Measurements from ENCODE around the gene RNF152. TPM values are rescaled to one million over a fixed set of nuclear protein-coding genes. Genes with fewer than 3 reads are reported as not detected.

Gene RNF152
- total RNA-seq, 1 donor from 2014 or later = 16.9 TPM

- Mint-ChIP-seq H3K36me3 (ENCODE audit: unreplicated experiment) (peaks cover 24% of the 10 kb centered on the region), H3K27me3 (ENCODE audit: unreplicated experiment) (peaks cover 6% of the 10 kb centered on the region), H3K9me3 (ENCODE audit: unreplicated experiment) (peaks cover 20% of the 10 kb centered on the region), H3K4me1 (ENCODE audit: low read depth, unreplicated experiment) (peaks cover 23% of the 10 kb centered on the region), H3K27ac (ENCODE audit: unreplicated experiment) (peak overlapping the region; percentile 10), H3K4me3 (ENCODE audit: unreplicated experiment) (no peak overlapping the region)
- no peak for DNase-seq
- TF ChIP-seq, protein P1, sequence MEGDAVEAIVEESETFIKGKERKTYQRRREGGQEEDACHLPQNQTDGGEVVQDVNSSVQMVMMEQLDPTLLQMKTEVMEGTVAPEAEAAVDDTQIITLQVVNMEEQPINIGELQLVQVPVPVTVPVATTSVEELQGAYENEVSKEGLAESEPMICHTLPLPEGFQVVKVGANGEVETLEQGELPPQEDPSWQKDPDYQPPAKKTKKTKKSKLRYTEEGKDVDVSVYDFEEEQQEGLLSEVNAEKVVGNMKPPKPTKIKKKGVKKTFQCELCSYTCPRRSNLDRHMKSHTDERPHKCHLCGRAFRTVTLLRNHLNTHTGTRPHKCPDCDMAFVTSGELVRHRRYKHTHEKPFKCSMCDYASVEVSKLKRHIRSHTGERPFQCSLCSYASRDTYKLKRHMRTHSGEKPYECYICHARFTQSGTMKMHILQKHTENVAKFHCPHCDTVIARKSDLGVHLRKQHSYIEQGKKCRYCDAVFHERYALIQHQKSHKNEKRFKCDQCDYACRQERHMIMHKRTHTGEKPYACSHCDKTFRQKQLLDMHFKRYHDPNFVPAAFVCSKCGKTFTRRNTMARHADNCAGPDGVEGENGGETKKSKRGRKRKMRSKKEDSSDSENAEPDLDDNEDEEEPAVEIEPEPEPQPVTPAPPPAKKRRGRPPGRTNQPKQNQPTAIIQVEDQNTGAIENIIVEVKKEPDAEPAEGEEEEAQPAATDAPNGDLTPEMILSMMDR (IDR thresholded peaks at IDR 0.05; ENCODE audit: partially characterized antibody, unreplicated experiment) = no peak
Measured at GRCh38 chr18:61838521-61838920, 54.3 kb downstream of the RNF152 start.

GRCh38 chr18:61833978-61834377 lies 58.8 kb downstream of the RNF152 start:
- Mint-ChIP-seq H3K27ac (ENCODE audit: unreplicated experiment) (no peak overlapping the region), H3K36me3 (ENCODE audit: unreplicated experiment) (peaks cover 21% of the 10 kb centered on the region), H3K9me3 (ENCODE audit: unreplicated experiment) (peaks cover 5% of the 10 kb centered on the region), H3K4me3 (ENCODE audit: unreplicated experiment) (no peak overlapping the region), H3K4me1 (ENCODE audit: low read depth, unreplicated experiment) (no peaks in the 10 kb centered on the region), H3K27me3 (ENCODE audit: unreplicated experiment) (peaks cover 3% of the 10 kb centered on the region)
- no peak for DNase-seq
- TF ChIP-seq, protein P1 (IDR thresholded peaks at IDR 0.05; ENCODE audit: partially characterized antibody, unreplicated experiment) = no peak

- Mint-ChIP-seq H3K27me3 (ENCODE audit: unreplicated experiment) (peaks cover 4% of the 10 kb centered on the region), H3K9me3 (ENCODE audit: unreplicated experiment) (peaks cover 2% of the 10 kb centered on the region), H3K4me3 (ENCODE audit: unreplicated experiment) (no peak overlapping the region), H3K4me1 (ENCODE audit: low read depth, unreplicated experiment) (no peaks in the 10 kb centered on the region), H3K36me3 (ENCODE audit: unreplicated experiment) (peaks cover 15% of the 10 kb centered on the region), H3K27ac (ENCODE audit: unreplicated experiment) (no peak overlapping the region)
- TF ChIP-seq, protein P1 (IDR thresholded peaks at IDR 0.05; ENCODE audit: partially characterized antibody, unreplicated experiment) = no peak
- DNase-seq = no peak
Measured at GRCh38 chr18:61833387-61833786, 59.4 kb downstream of the RNF152 start.

- Mint-ChIP-seq H3K4me3 (ENCODE audit: unreplicated experiment) (no peak overlapping the region), H3K4me1 (ENCODE audit: low read depth, unreplicated experiment) (no peaks in the 10 kb centered on the region), H3K27ac (ENCODE audit: unreplicated experiment) (no peak overlapping the region)
Measured at GRCh38 chr18:61832858-61833257, 59.9 kb downstream of the RNF152 start.

DNA sequence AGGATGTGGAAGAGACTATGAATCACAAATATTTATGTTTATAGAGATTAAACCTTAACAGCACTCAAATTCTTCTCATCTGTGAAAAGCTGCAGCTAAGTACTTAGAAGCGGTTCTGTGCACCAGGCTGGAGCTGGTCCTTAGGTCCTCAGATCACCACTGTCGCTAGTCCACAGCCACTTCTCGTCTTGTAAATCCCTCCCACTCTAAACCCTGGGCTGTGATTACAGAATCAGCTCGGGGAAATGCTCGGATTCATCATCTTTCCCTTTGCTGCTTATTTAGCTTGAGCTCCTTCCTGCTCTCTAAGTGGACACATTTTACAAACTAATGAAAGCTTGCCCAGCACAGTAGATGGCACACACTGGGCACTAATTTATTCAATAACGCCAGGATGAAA lies 61.7 kb downstream of the RNF152 start:
- no peaks in the 10 kb centered on the region for H3K4me1 Mint-ChIP-seq (ENCODE audit: low read depth, unreplicated experiment)

More at GRCh38 chr18:61832858-61833257, 59.9 kb downstream of the RNF152 start:
- Mint-ChIP-seq H3K36me3 (ENCODE audit: unreplicated experiment) (peaks cover 10% of the 10 kb centered on the region), H3K27me3 (ENCODE audit: unreplicated experiment) (peaks cover 4% of the 10 kb centered on the region), H3K9me3 (ENCODE audit: unreplicated experiment) (no peaks in the 10 kb centered on the region)
- TF ChIP-seq, protein P1 (IDR thresholded peaks at IDR 0.05; ENCODE audit: partially characterized antibody, unreplicated experiment) = no peak
- DNase-seq = no peak

More for the DNA sequence above, 61.7 kb downstream of the RNF152 start:
- TF ChIP-seq, protein P1 (IDR thresholded peaks at IDR 0.05; ENCODE audit: partially characterized antibody, unreplicated experiment) = no peak
- no peak for DNase-seq
- Mint-ChIP-seq H3K27ac (ENCODE audit: unreplicated experiment) (no peak overlapping the region), H3K9me3 (ENCODE audit: unreplicated experiment) (no peaks in the 10 kb centered on the region), H3K4me3 (ENCODE audit: unreplicated experiment) (no peak overlapping the region), H3K27me3 (ENCODE audit: unreplicated experiment) (peaks cover 4% of the 10 kb centered on the region), H3K36me3 (ENCODE audit: unreplicated experiment) (no peaks in the 10 kb centered on the region)

All from glutamatergic neuron (in vitro differentiated cells).